Raji (cell line): Measurements from ENCODE around the gene ARFIP2.

ENCODE experiments used
- POLR2A ChIP-seq: IDR thresholded peaks from 2 replicates; pipeline ENCODE4 v1.6.1; 2011; ENCODE audit warnings: low read depth, low read length, control low read depth; ENCODE audit not compliant: insufficient read depth

ARFIP2 gene

GRCh38 chr11:6468712-6469495 is 12.2 kb downstream of the ARFIP2 start:
- TF ChIP-seq POLR2A, result no peak

DNA sequence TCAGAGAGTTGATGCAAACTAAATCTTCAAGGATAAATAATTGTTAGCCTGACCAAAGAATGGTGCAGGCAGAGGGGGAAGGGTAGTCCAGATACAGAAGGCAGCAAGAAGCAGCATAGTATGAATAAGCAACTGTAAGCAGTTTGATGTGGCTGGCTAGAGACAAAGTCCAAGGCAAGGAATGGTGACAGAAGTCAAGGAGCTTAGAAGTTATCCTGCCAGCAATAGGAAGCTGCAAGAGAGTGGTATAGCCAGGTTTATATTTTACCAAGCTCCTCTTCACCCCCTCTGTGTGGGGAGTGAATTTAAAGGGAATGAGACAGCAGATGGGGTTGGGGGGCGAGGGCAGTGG is 22.1 kb downstream of the ARFIP2 start:
- no peak for TF ChIP-seq POLR2A

GRCh38 chr11:6458352-6459098 is 22.6 kb downstream of the ARFIP2 start:
- TF ChIP-seq POLR2A, result no peak

DNA sequence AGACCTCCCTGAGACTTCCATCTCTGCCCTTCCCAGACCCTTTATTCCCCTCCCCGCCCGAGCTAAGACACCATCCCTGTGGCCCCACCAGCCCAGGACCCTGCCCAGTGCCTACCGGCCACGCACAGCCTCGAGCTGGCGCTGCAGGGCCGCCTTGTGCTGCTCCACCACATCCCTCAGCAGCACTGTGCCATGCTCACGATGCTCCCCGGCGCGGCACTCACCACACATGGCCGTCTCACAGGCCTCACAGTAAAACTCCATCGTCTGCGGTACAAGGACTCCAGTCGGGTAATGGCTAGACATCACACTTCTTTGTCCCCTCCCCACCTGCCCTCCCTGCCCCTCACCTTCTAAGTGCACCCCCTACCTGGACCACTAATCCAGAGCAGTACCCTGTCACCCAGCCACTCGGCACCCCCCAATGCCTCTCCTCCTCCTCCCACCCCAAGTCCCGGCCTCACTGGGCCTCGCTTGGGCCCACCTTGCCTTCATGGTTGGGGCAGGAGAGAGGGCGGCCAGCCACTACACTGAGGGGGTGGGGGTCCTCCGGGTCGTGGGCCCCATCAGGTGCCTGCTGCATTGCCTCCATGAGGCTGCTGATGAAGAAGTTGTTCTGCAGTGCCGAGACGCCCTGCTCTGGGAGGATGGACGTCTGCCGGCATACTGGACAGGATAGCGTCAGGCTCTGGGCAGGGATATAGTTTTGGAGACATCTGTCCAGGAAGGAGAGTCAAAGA is 23.4 kb downstream of the ARFIP2 start:
- no peak for TF ChIP-seq POLR2A

GRCh38 chr11:6456361-6457073 is 24.6 kb downstream of the ARFIP2 start:
- TF ChIP-seq POLR2A, result no peak

- TF ChIP-seq POLR2A, result no peak
Measured at GRCh38 chr11:6455070-6455469, 26.1 kb downstream of the ARFIP2 start.

DNA sequence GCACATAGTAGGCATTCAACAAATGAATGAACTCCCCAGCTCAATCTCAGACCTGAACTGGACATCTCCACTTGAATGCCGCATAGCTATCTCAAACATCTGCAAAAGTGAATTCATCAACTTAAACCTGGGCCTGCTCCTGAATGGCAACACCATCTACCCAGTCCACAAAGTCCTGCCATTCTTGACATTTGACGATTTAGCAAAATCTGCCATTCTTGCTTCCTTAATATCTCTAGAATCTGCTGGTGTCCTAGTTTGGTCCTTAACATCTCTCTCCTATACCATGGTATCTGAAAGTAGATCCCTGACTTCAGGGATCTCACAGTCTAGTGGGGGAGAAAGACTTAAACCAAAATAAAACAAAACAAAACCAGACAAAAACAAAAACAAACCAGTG is 28.0 kb downstream of the ARFIP2 start:
- no peak for TF ChIP-seq POLR2A

DNA sequence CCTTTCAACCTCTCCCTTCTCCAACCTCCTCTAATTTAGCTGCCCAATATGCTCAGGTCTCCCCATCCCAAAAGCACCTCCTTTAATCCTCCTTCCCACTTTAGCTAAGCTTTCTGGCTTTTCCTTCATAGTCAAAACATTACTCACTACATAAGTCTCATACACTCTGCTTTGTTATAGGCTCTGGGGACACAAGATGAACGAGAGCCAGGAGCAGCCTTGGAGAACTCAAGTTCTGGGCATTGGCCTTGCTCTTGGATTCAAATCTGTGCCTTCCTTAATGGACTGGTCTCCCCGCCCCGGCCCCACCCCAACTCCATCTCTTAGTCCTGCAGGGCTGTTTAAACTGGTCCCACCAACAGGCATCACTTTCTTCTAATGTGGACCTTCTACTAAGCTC is 28.9 kb downstream of the ARFIP2 start:
- no peak for TF ChIP-seq POLR2A

- no peak for TF ChIP-seq POLR2A
Measured at GRCh38 chr11:6448574-6448973, 32.6 kb downstream of the ARFIP2 start.

DNA sequence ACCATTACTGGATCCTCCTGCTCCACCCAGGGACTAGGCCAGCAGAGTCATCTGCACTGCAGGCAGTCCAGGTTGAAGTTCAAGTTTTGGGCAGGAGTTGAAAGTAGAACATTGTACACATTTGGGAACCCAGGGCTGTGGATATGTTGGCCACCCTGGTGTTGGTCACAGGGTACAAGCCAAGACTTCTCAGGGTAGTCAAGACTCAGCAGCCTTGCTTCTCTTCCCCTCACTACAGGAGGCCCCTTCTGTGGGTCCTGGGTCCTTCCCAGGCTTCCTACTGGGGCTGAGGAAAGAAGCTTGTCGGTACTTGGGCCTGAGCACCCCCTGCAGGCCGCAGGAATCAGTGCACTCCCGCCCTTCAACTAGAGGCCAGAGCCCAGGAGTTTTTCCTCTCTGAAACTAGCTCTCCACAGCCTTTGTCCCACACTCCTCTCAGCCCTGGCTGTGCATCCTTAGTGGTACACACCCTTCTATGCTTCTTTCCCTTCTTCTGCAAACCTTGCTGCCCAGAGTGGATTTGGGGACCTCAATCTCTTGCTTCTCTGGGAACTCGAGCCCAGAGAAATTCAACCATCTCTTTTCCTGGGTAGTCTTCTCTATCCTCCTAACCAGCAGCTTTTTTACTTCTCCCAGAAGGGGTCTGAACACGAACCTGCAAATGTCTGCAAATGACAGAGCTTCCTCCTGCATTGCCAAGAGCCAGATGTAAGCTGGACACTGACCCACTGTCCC is 37.7 kb downstream of the ARFIP2 start:
- TF ChIP-seq POLR2A, result no peak

- no peak for TF ChIP-seq POLR2A
Measured at GRCh38 chr11:6442441-6442840, 38.7 kb downstream of the ARFIP2 start.

DNA sequence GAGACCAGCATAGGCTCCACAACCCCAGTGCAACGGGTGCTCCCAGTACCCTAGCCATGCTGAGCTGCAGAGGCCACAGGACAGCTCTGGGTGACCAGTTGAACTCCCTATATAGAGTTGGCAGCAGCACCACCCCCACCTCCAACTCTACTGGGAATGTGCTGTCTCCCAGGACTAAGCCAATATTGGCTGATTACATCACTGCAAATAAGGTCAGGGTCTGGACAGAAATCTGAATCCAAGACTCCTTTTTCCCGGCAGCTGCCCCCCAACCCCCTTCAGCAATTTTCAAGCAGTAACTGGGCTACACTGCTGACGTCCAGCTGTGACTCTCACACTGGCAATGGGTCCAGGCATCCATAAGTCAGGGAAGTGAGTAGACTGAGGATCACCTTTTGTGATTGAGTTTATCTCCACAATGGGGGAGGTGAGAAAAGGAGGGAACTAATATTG is 40.2 kb downstream of the ARFIP2 start, which contains the start of gene HPX:
Gene HPX, minus strand, starts transcription at position 82 of the 453 bp plus-strand sequence. Its CDS starts 24 bp downstream, at position 58.
- TF ChIP-seq POLR2A, result no peak

- TF ChIP-seq POLR2A, result no peak
Measured at GRCh38 chr11:6438979-6439571, 42.1 kb downstream of the ARFIP2 start.

- no peak for TF ChIP-seq POLR2A
Measured at GRCh38 chr11:6437993-6438392, 43.1 kb downstream of the ARFIP2 start.
